IMR-90 (cell line): ENCODE results near the gene EXOC4. TPM values are rescaled to one million over a fixed set of nuclear protein-coding genes. Genes with fewer than 3 reads are reported as not detected.

Experiments used
- ATAC-seq: fragments of 200-7000 bp; cut with Tn5 transposase; 2 replicates; pipeline ENCODE4 v1.9.1; 2020; ENCODE audit warnings: low read depth, mild to moderate bottlenecking, moderate library complexity
- BruUV-seq: library from RNA; stranded (reverse); fragments of 400-500 nt; replicated peaks from 2 replicates; lab custom pipeline; 2021; lab: Mats Ljungman, UMichigan
- CTCF ChIA-PET: fragments of 300-600 bp; formaldehyde crosslinking; extraction: SDS; loops from one replicate; lab custom pipeline; 2021; ENCODE audit warnings: antibody characterized with exemption; lab: Yijun Ruan, JAX
- POLR2A ChIA-PET: fragments of 300-600 bp; sonication (Branson Sonifier 250); formaldehyde crosslinking; loops from one replicate; lab custom pipeline; 2022; ENCODE audit warnings: antibody characterized with exemption; ENCODE audit not compliant: unreplicated experiment; lab: Charles Lee
- DNase-seq: peaks from one replicate; pipeline ENCODE4 v3.0.0; 2013
- H2AFZ ChIP-seq: replicated peaks from 2 replicates; pipeline ENCODE3; 2013; ENCODE audit warnings: low read length, mild to moderate bottlenecking; ENCODE audit not compliant: poor library complexity
- H2AK5ac ChIP-seq: 2 replicates; pipeline ENCODE4 v1.6.1; 2013; ENCODE audit warnings: low read depth, low read length, inconsistent platforms
- H2AK9ac ChIP-seq: replicated peaks from 2 replicates; pipeline ENCODE3; 2013; ENCODE audit warnings: mild to moderate bottlenecking, low read depth, low read length, moderate library complexity; ENCODE audit not compliant: poor library complexity
- H2BK120ac ChIP-seq: 2 replicates; pipeline ENCODE4 v1.6.1; 2013; ENCODE audit warnings: low read depth, low read length, inconsistent platforms
- H2BK15ac ChIP-seq: 3 replicates; pipeline ENCODE4 v1.6.1; 2013; ENCODE audit warnings: low read depth, low read length, inconsistent platforms
- H2BK20ac ChIP-seq: 2 replicates; pipeline ENCODE4 v1.6.1; 2013; ENCODE audit warnings: low read depth, mild to moderate bottlenecking, inconsistent platforms, low read length, moderate library complexity
- H2BK5ac ChIP-seq: 2 replicates; pipeline ENCODE4 v1.6.1; 2013; ENCODE audit warnings: mild to moderate bottlenecking, low read depth, low read length, inconsistent platforms; ENCODE audit not compliant: poor library complexity, severe bottlenecking
- H3K14ac ChIP-seq: replicated peaks from 2 replicates; pipeline ENCODE4 v1.6.1; 2013; ENCODE audit warnings: low read depth, low read length, inconsistent platforms
- H3K18ac ChIP-seq: 2 replicates; pipeline ENCODE4 v1.6.1; 2013; ENCODE audit warnings: low read depth, low read length, control low read depth
- H3K23ac ChIP-seq: 2 replicates; pipeline ENCODE4 v1.6.1; 2013; ENCODE audit warnings: low read depth, low read length, inconsistent platforms
- H3K27ac ChIP-seq: 2 replicates; pipeline ENCODE4 v1.5.1; 2013; ENCODE audit warnings: mild to moderate bottlenecking, control low read depth, low read length; ENCODE audit not compliant: insufficient read depth
- H3K27me3 ChIP-seq: 2 replicates; pipeline ENCODE4 v1.6.1; 2013; ENCODE audit warnings: low read length; ENCODE audit not compliant: control insufficient read depth, insufficient read depth
- H3K36me3 ChIP-seq: 2 replicates; pipeline ENCODE4 v1.6.1; 2013; ENCODE audit warnings: low read length, mixed read lengths; ENCODE audit not compliant: control insufficient read depth, insufficient read depth
- H3K4ac ChIP-seq: 2 replicates; pipeline ENCODE4 v1.6.1; 2013; ENCODE audit warnings: low read depth, low read length, inconsistent platforms
- H3K4me1 ChIP-seq: 2 replicates; pipeline ENCODE4 v1.6.1; 2013; ENCODE audit warnings: low read length, mixed read lengths; ENCODE audit not compliant: control insufficient read depth, insufficient read depth
- H3K4me2 ChIP-seq: 2 replicates; pipeline ENCODE4 v1.6.1; 2013; ENCODE audit warnings: low read depth, mild to moderate bottlenecking, control low read depth, low read length, moderate library complexity
- H3K4me3 ChIP-seq: 2 replicates; pipeline ENCODE4 v1.5.1; 2013; ENCODE audit warnings: low read depth, mild to moderate bottlenecking, control low read depth, low read length, moderate library complexity; ENCODE audit not compliant: insufficient read depth
- H3K56ac ChIP-seq: 2 replicates; pipeline ENCODE4 v1.6.1; 2013; ENCODE audit warnings: low read length, inconsistent platforms; ENCODE audit not compliant: insufficient read depth; ENCODE audit errors: extremely low read depth
- H3K79me1 ChIP-seq, 2 experiments: 2 replicates each; pipeline ENCODE4 v1.6.1; 2013; ENCODE audit warnings: low read length in 2 of 2, inconsistent platforms in 1 of 2, low read depth in 1 of 2
- H3K9ac ChIP-seq: 2 replicates; pipeline ENCODE4 v1.6.1; 2013; ENCODE audit warnings: low read depth, low read length, control low read depth
- H3K9me1 ChIP-seq: 2 replicates; pipeline ENCODE4 v1.6.1; 2013; ENCODE audit warnings: low read length, inconsistent platforms; ENCODE audit not compliant: insufficient read depth
- H3K9me3 ChIP-seq: 2 replicates; pipeline ENCODE4 v1.6.1; 2013; ENCODE audit warnings: low read length; ENCODE audit not compliant: control insufficient read depth, insufficient read depth
- H4K20me1 ChIP-seq: 2 replicates; pipeline ENCODE4 v1.6.1; 2013; ENCODE audit warnings: low read length, inconsistent platforms; ENCODE audit not compliant: insufficient read depth
- H4K5ac ChIP-seq: 2 replicates; pipeline ENCODE4 v1.6.1; 2013; ENCODE audit warnings: mild to moderate bottlenecking, low read depth, low read length, control low read depth
- H4K8ac ChIP-seq, 2 experiments: 2 replicates each; pipeline ENCODE4 v1.6.1; 2013; ENCODE audit warnings: low read depth in 2 of 2, low read length in 2 of 2, control low read depth in 1 of 2, inconsistent platforms in 1 of 2
- H4K91ac ChIP-seq: 2 replicates; pipeline ENCODE4 v1.6.1; 2013; ENCODE audit warnings: low read depth, low read length, inconsistent platforms; ENCODE audit not compliant: insufficient read depth
- BHLHE40 ChIP-seq: fragments of 150-350 bp; IDR thresholded peaks from 2 replicates; pipeline ENCODE4 v1.6.1; 2016; ENCODE audit warnings: mild to moderate bottlenecking, low read depth, low read length
- CHD1 ChIP-seq: IDR thresholded peaks from 2 replicates; pipeline ENCODE4 v1.6.1; 2012; ENCODE audit warnings: low read depth, low read length, improper control_type of control experiment
- CTCF ChIP-seq: conservative IDR thresholded peaks from 2 replicates; pipeline ENCODE4 v1.5.1; 2012; ENCODE audit warnings: mild to moderate bottlenecking, low read depth, low read length, improper control_type of control experiment
- ELK1 ChIP-seq: fragments of 150-350 bp; IDR thresholded peaks from 2 replicates; pipeline ENCODE4 v1.6.1; 2016; ENCODE audit warnings: low read depth, mild to moderate bottlenecking, low read length, moderate library complexity, borderline replicate concordance
- FOS ChIP-seq: fragments of 150-350 bp; IDR thresholded peaks from 2 replicates; pipeline ENCODE4 v1.6.1; 2016; ENCODE audit warnings: low read depth, low read length
- MAFK ChIP-seq: IDR thresholded peaks from 2 replicates; pipeline ENCODE4 v1.6.1; 2012; ENCODE audit warnings: low read depth, low read length, improper control_type of control experiment
- MAZ ChIP-seq: IDR thresholded peaks from 2 replicates; pipeline ENCODE4 v1.6.1; 2012; ENCODE audit warnings: low read depth, mild to moderate bottlenecking, low read length, improper control_type of control experiment, moderate library complexity, borderline replicate concordance
- MXI1 ChIP-seq: IDR thresholded peaks from 2 replicates; pipeline ENCODE4 v1.6.1; 2012; ENCODE audit warnings: low read depth, mild to moderate bottlenecking, low read length, moderate library complexity, borderline replicate concordance
- NFE2L2 ChIP-seq: fragments of 150-350 bp; IDR thresholded peaks from 2 replicates; pipeline ENCODE4 v1.6.1; 2016; ENCODE audit warnings: low read depth, mild to moderate bottlenecking, low read length
- POLR2A ChIP-seq: IDR thresholded peaks from 2 replicates; pipeline ENCODE4 v1.6.1; 2012; ENCODE audit warnings: mild to moderate bottlenecking, low read depth, low read length
- RAD21 ChIP-seq: IDR thresholded peaks from 2 replicates; pipeline ENCODE4 v1.6.1; 2012; ENCODE audit warnings: low read length, improper control_type of control experiment
- RCOR1 ChIP-seq: IDR thresholded peaks from 2 replicates; pipeline ENCODE4 v1.6.1; 2012; ENCODE audit warnings: mild to moderate bottlenecking, low read length, improper control_type of control experiment; ENCODE audit not compliant: insufficient replicate concordance
- RFX5 ChIP-seq: IDR thresholded peaks from 2 replicates; pipeline ENCODE4 v1.8.0; 2012; ENCODE audit warnings: low read depth, mild to moderate bottlenecking, low read length, moderate library complexity
- SMC3 ChIP-seq: fragments of 150-350 bp; IDR thresholded peaks from 2 replicates; pipeline ENCODE4 v1.6.1; 2016; ENCODE audit warnings: low read depth, mild to moderate bottlenecking, antibody characterized with exemption, low read length, moderate library complexity
- USF2 ChIP-seq: fragments of 150-350 bp; IDR thresholded peaks from 2 replicates; pipeline ENCODE4 v1.6.1; 2017; ENCODE audit warnings: mild to moderate bottlenecking, antibody characterized with exemption, low read length, low read depth
- dilution Hi-C: fragments of 300-500 bp; cut with HindIII; formaldehyde crosslinking; loops from one replicate; pipeline ENCODE4 v1.14.3; 2018; ENCODE audit warnings: low sequenced_read_pairs; ENCODE audit not compliant: unreplicated experiment
- in situ Hi-C: fragments of 300-500 bp; cut with MboI; formaldehyde crosslinking; loops from 3 replicates; pipeline ENCODE4 v1.14.3; 2019; ENCODE audit warnings: low sequenced_read_pairs, inconsistent platforms, mixed read lengths
- intact Hi-C: fragments of 100-400 bp; cut with micrococcal nuclease; formaldehyde crosslinking; loops from 2 replicates; pipeline ENCODE4 v1.10.0; 2022
- polyA plus RNA-seq, 3 experiments: library from polyadenylated mRNA; depleted of rRNA; stranded (reverse); fragments of >200 nt; gene quantifications; 2 replicates each; pipeline ENCODE4 v1.2.3, GENCODE V29; 2012; ENCODE audit warnings: low replicate concordance in 1 of 3
- total RNA-seq: library from RNA; depleted of rRNA; stranded (reverse); fragments of >200 nt; gene quantifications from 2 replicates; pipeline ENCODE4 v1.2.3, GENCODE V29; 2012

EXOC4 gene
- total and polyA plus RNA-seq, 2 of the 4 experiments (the other 2 are of a cell fraction), result 25.4 to 94.6 TPM

GRCh38 chr7:134071355-134072331 is 818.8 kb downstream of the EXOC4 start:
- Histone ChIP-seq H3K27me3 (no peaks in the 10 kb centered on the region), H3K56ac (no peak overlapping the region)
- BruUV-seq, result no TSS peak
- no peak for TF ChIP-seq FOS
- TF ChIP-seq BHLHE40, result no peak
- no peak for TF ChIP-seq MXI1
- no peak for TF ChIP-seq NFE2L2
- TF ChIP-seq SMC3, result no peak
- TF ChIP-seq MAFK, result no peak
- TF ChIP-seq CTCF, result no peak
- no peak for TF ChIP-seq ELK1
- TF ChIP-seq CHD1, result no peak
- TF ChIP-seq RAD21, result no peak
- no peak for TF ChIP-seq POLR2A
- TF ChIP-seq RCOR1, result no peak
- TF ChIP-seq USF2, result no peak
- TF ChIP-seq RFX5, result no peak
- no peak for TF ChIP-seq MAZ

More at GRCh38 chr7:134071355-134072331, 818.8 kb downstream of the EXOC4 start:
- no peak overlapping the region for H2AK9ac ChIP-seq
- H3K4me1 ChIP-seq, result no peaks in the 10 kb centered on the region
- no peak overlapping the region for H4K5ac ChIP-seq
- intact Hi-C loops (no loop called here), dilution Hi-C loops (no loop called here), in situ Hi-C loops (no loop called here)
- H3K9ac ChIP-seq, result no peak overlapping the region
- H3K79me1 ChIP-seq, result no peaks in the 10 kb centered on the region
- DNase-seq, result no peak
- no peak overlapping the region for H3K4me3 ChIP-seq
- no peak overlapping the region for H2AK5ac ChIP-seq
- H2AFZ ChIP-seq, result no peak overlapping the region
- no peaks in the 10 kb centered on the region for H4K20me1 ChIP-seq
- no peaks in the 10 kb centered on the region for H3K9me1 ChIP-seq
- H2BK5ac ChIP-seq, result no peak overlapping the region
- H3K14ac ChIP-seq, result no peak overlapping the region
- POLR2A ChIA-PET, result no interaction called here
- H3K4me2 ChIP-seq, result no peak overlapping the region
- H4K91ac ChIP-seq, result no peak overlapping the region
- H3K18ac ChIP-seq, result no peak overlapping the region
- no peak overlapping the region for H2BK15ac ChIP-seq
- CTCF ChIA-PET, result no interaction called here
- H3K4ac ChIP-seq, result no peak overlapping the region
- no peaks in the 10 kb centered on the region for H3K9me3 ChIP-seq
- H2BK120ac ChIP-seq, result no peak overlapping the region
- no peaks in the 10 kb centered on the region for H3K36me3 ChIP-seq
- ATAC-seq, result no peak
- no peak overlapping the region for H3K23ac ChIP-seq
- no peak overlapping the region for H2BK20ac ChIP-seq
- H4K8ac ChIP-seq, result no peak overlapping the region
- H3K27ac ChIP-seq, result no peak overlapping the region
